NCI-H2081 treated with DMSO at 0.1 percent for 48 hours (cell line): Measurements from ENCODE around the gene IER5L.
"Not testable (repeated sequence)": the region's sequence is repeated elsewhere in the genome, so short reads cannot be mapped to it uniquely, and the experiment has no call there.

Source experiments
- DNase-seq: peaks from one replicate; lab custom pipeline; 2025; lab: John Stamatoyannopoulos, UW

The IER5L gene

GRCh38 chr9:129138476-129139232 lies 39.4 kb downstream of the IER5L start:
- DNase-seq = no peak

GRCh38 chr9:129138144-129138462 lies 40.0 kb downstream of the IER5L start:
- DNase-seq = no peak

GRCh38 chr9:129137292-129138143 lies 40.5 kb downstream of the IER5L start:
- DNase-seq = no peak

GRCh38 chr9:129136446-129137035 lies 41.5 kb downstream of the IER5L start:
- no peak for DNase-seq

- DNase-seq = no peak
Measured at GRCh38 chr9:129135476-129135875, 42.6 kb downstream of the IER5L start.

DNA sequence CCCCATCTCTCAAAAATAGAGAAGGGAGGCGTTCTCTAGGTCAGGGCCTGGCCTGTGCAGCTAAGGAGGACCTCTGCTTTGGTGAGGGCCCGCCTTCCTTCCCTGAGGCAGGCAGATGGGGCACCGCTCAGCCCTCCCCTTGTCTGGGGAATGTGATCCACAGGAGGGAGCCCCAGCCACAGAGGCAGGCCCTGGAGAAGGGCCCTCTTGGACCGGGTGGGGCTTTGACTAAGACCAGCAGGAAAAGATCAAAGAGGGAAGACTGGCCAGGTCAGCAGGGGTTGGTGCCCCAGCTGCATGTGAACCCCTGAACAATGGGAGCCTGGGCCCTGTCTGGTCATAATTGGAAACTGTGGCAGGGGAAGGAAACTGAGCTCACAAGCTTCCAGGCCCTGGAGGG lies 45.0 kb downstream of the IER5L start:
- DNase-seq = no peak

GRCh38 chr9:129131300-129132145 lies 46.5 kb downstream of the IER5L start:
- no peak for DNase-seq

GRCh38 chr9:129130791-129131190 lies 47.3 kb downstream of the IER5L start:
- no peak for DNase-seq

GRCh38 chr9:129130271-129130670 lies 47.8 kb downstream of the IER5L start:
- not testable (repeated sequence) for DNase-seq

- no peak for DNase-seq
Measured at GRCh38 chr9:129128689-129129088, 49.4 kb downstream of the IER5L start.

GRCh38 chr9:129126749-129127618 lies 51.1 kb downstream of the IER5L start:
- no peak for DNase-seq
